ENCODE data around the gene TUBGCP5. TPM values are rescaled to one million over a fixed set of nuclear protein-coding genes. Genes with fewer than 3 reads are reported as not detected.

The TUBGCP5 gene
- total and polyA plus RNA-seq, 2 of the 4 experiments (the other 2 are of a cell fraction): 13.0 to 19.4 TPM

DNA sequence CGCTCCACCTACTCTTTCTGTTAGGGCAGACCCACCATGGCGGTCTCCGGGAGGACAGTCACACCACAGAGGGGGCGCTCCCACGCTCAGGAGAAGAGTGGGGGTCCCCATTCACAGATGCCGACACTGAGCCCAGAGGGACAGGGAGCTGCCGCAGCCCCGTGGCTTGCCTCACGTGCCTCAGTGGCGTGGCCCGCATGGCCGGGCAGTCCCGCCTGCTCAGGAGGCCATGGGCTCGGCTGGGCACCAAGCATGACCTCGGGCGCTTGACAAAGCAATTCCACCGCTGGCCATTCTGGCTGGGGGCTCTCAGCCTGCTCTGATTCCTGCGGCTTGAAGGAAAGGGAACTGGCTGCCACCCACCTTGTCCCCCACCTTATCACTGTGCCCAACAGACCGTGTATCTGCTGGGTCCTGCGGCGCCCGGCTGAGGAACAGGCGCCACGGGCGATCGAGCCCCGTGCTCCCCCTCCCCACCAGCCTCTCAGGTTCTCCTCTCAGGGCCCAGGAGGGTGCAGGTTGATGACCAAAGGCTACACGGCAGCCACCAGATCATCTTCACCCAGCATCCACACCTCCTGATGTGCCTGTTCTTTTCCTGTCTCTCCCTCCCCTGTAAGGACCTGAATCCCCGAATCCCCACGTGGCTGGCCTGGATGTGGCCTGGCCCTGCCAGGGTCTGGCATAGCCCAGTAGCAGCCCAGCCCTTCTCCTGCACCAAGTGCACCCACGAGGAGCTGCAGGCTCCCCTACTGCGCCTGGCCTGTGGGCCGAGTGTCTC lies 79.9 kb downstream of the TUBGCP5 start:
- no peak overlapping the region for H2BK15ac ChIP-seq (ENCODE audit: low read depth, low read length)
- 93% methylated on average over 26 of the region's 33 CpGs; no CpG with 5 or more reads in 1 of the 2 experiments for WGBS, 2 experiments (ENCODE audit: extremely low coverage in 2 of 2, insufficient read length in 1 of 2)
- H2AFZ ChIP-seq (replicated peaks; ENCODE audit: low read length, poor library complexity): no peak overlapping the region
- no peaks in the 10 kb centered on the region; the same call in none of the 2 replicates for H3K36me3 ChIP-seq (ENCODE audit: control insufficient read depth, insufficient read depth, low read length)
- DNase-seq: no peak
- no peaks in the 10 kb centered on the region for H3K27me3 ChIP-seq (ENCODE audit: control insufficient read depth, insufficient read depth, low read length)
- peak overlapping the region; percentile 16; the same call in 1 of the 2 replicates for H3K4ac ChIP-seq (ENCODE audit: low read depth, low read length)
- no peak overlapping the region for H4K5ac ChIP-seq (ENCODE audit: low read depth, low read length)
- no peak overlapping the region for H3K4me2 ChIP-seq (ENCODE audit: low read depth, low read length)
- no peak overlapping the region for H2BK5ac ChIP-seq (ENCODE audit: low read depth, low read length, poor library complexity, severe bottlenecking)
- H2AK9ac ChIP-seq (replicated peaks; ENCODE audit: low read depth, low read length, poor library complexity): peak overlapping the region; percentile 26
- ChIA-PET CTCF (no interaction called here), POLR2A (ENCODE audit: unreplicated experiment) (no interaction called here)
- H3K9me3 ChIP-seq (ENCODE audit: control insufficient read depth, insufficient read depth, low read length): no peaks in the 10 kb centered on the region
- no peak overlapping the region for H4K8ac ChIP-seq (ENCODE audit: low read depth in 2 of 2, low read length in 2 of 2)
- H3K27ac ChIP-seq (ENCODE audit: insufficient read depth, low read length): no peak overlapping the region
- dilution Hi-C loops (cut with HindIII; ENCODE audit: low sequenced_read_pairs, unreplicated experiment) (no loop called here), in situ Hi-C loops (cut with MboI; ENCODE audit: low sequenced_read_pairs) (no loop called here), intact Hi-C loops (cut with micrococcal nuclease) (no loop called here)
- ATAC-seq (ENCODE audit: low read depth): no peak
- H2BK120ac ChIP-seq (ENCODE audit: low read depth, low read length): no peak overlapping the region
- no peak overlapping the region for H4K91ac ChIP-seq (ENCODE audit: insufficient read depth, low read depth, low read length)
- no peak overlapping the region for H3K14ac ChIP-seq (replicated peaks; ENCODE audit: low read depth, low read length)
- peaks cover 7 to 86% of the 10 kb centered on the region in 2 experiments for H3K79me1 ChIP-seq (ENCODE audit: low read depth in 1 of 2, low read length in 2 of 2)
- peaks cover 19% of the 10 kb centered on the region for H3K4me1 ChIP-seq (ENCODE audit: control insufficient read depth, insufficient read depth, low read length)
- H3K9me1 ChIP-seq (ENCODE audit: insufficient read depth, low read length): peaks cover 30% of the 10 kb centered on the region
- no peak overlapping the region for H3K18ac ChIP-seq (ENCODE audit: low read depth, low read length)
- no peak overlapping the region; the same call in 1 of the 2 replicates for H2AK5ac ChIP-seq (ENCODE audit: low read depth, low read length)
- no peak overlapping the region for H3K56ac ChIP-seq (ENCODE audit: extremely low read depth, insufficient read depth, low read length)
- H3K4me3 ChIP-seq (ENCODE audit: insufficient read depth, low read depth, low read length): no peak overlapping the region
- no peak overlapping the region for H3K9ac ChIP-seq (ENCODE audit: low read depth, low read length)
- no TSS peak for BruUV-seq (replicated peaks)
- no peak overlapping the region for H3K23ac ChIP-seq (ENCODE audit: low read depth, low read length)
- no peak overlapping the region for H2BK20ac ChIP-seq (ENCODE audit: low read depth, low read length)
- peaks cover 87% of the 10 kb centered on the region for H4K20me1 ChIP-seq (ENCODE audit: insufficient read depth, low read length)
- TF ChIP-seq MAFK (IDR thresholded peaks at IDR 0.05; ENCODE audit: low read depth, low read length) (no peak), POLR2A (IDR thresholded peaks at IDR 0.05; ENCODE audit: low read depth, low read length) (no peak), MXI1 (IDR thresholded peaks at IDR 0.05; ENCODE audit: borderline replicate concordance, low read depth, low read length) (no peak), RFX5 (IDR thresholded peaks at IDR 0.05; ENCODE audit: low read depth, low read length) (no peak), MAZ (IDR thresholded peaks at IDR 0.05; ENCODE audit: borderline replicate concordance, low read depth, low read length) (no peak), RAD21 (IDR thresholded peaks at IDR 0.05; ENCODE audit: low read length) (no peak), CHD1 (IDR thresholded peaks at IDR 0.05; ENCODE audit: low read depth, low read length) (no peak), SMC3 (IDR thresholded peaks at IDR 0.05; ENCODE audit: low read depth, low read length) (no peak), NFE2L2 (IDR thresholded peaks at IDR 0.05; ENCODE audit: low read depth, low read length) (no peak), BHLHE40 (IDR thresholded peaks at IDR 0.05; ENCODE audit: low read depth, low read length) (no peak), CEBPB (IDR thresholded peaks at IDR 0.05; ENCODE audit: low read depth, low read length) (no peak), RCOR1 (IDR thresholded peaks at IDR 0.05; ENCODE audit: insufficient replicate concordance, low read length) (no peak)
- TF ChIP-seq, protein P1, sequence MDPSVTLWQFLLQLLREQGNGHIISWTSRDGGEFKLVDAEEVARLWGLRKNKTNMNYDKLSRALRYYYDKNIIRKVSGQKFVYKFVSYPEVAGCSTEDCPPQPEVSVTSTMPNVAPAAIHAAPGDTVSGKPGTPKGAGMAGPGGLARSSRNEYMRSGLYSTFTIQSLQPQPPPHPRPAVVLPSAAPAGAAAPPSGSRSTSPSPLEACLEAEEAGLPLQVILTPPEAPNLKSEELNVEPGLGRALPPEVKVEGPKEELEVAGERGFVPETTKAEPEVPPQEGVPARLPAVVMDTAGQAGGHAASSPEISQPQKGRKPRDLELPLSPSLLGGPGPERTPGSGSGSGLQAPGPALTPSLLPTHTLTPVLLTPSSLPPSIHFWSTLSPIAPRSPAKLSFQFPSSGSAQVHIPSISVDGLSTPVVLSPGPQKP (IDR thresholded peaks at IDR 0.05; ENCODE audit: borderline replicate concordance, low read depth, low read length): no peak
- TF ChIP-seq, protein P2, sequence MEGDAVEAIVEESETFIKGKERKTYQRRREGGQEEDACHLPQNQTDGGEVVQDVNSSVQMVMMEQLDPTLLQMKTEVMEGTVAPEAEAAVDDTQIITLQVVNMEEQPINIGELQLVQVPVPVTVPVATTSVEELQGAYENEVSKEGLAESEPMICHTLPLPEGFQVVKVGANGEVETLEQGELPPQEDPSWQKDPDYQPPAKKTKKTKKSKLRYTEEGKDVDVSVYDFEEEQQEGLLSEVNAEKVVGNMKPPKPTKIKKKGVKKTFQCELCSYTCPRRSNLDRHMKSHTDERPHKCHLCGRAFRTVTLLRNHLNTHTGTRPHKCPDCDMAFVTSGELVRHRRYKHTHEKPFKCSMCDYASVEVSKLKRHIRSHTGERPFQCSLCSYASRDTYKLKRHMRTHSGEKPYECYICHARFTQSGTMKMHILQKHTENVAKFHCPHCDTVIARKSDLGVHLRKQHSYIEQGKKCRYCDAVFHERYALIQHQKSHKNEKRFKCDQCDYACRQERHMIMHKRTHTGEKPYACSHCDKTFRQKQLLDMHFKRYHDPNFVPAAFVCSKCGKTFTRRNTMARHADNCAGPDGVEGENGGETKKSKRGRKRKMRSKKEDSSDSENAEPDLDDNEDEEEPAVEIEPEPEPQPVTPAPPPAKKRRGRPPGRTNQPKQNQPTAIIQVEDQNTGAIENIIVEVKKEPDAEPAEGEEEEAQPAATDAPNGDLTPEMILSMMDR (conservative IDR thresholded peaks at IDR 0.05; ENCODE audit: low read depth, low read length): no peak
- TF ChIP-seq, protein P3, sequence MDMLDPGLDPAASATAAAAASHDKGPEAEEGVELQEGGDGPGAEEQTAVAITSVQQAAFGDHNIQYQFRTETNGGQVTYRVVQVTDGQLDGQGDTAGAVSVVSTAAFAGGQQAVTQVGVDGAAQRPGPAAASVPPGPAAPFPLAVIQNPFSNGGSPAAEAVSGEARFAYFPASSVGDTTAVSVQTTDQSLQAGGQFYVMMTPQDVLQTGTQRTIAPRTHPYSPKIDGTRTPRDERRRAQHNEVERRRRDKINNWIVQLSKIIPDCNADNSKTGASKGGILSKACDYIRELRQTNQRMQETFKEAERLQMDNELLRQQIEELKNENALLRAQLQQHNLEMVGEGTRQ (IDR thresholded peaks at IDR 0.05; ENCODE audit: low read depth, low read length): no peak

Measured in IMR-90 (cell line).